ENCODE results near the gene RELB.

DNA sequence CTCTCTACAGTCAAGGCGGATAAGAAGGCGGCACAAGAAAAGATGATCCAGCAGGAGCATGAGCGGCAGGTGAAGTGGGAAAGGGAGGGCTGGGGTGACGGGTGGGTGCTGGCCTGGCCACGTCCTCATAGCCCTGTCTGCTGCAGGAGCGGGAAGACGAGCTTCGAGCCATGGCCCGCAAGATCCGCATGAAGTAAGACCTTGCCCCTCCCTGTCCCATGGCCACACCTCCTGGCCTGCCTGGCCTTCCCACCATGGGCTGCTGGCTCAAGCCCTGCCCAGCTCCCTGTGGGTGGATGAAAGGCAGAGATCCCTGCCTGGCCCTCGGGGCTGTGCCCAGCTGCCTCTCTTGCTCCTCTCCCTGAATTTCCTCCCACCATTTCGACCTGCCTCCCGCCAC lies 67.8 kb downstream of the RELB start:
- TF ChIP-seq TAF1 (IDR thresholded peaks at IDR 0.05; ENCODE audit: borderline replicate concordance, insufficient read depth, low read length): no peak
- TF ChIP-seq POLR2AphosphoS5 (IDR thresholded peaks at IDR 0.05; ENCODE audit: low read depth, low read length): no peak
- TF ChIP-seq, protein P1, sequence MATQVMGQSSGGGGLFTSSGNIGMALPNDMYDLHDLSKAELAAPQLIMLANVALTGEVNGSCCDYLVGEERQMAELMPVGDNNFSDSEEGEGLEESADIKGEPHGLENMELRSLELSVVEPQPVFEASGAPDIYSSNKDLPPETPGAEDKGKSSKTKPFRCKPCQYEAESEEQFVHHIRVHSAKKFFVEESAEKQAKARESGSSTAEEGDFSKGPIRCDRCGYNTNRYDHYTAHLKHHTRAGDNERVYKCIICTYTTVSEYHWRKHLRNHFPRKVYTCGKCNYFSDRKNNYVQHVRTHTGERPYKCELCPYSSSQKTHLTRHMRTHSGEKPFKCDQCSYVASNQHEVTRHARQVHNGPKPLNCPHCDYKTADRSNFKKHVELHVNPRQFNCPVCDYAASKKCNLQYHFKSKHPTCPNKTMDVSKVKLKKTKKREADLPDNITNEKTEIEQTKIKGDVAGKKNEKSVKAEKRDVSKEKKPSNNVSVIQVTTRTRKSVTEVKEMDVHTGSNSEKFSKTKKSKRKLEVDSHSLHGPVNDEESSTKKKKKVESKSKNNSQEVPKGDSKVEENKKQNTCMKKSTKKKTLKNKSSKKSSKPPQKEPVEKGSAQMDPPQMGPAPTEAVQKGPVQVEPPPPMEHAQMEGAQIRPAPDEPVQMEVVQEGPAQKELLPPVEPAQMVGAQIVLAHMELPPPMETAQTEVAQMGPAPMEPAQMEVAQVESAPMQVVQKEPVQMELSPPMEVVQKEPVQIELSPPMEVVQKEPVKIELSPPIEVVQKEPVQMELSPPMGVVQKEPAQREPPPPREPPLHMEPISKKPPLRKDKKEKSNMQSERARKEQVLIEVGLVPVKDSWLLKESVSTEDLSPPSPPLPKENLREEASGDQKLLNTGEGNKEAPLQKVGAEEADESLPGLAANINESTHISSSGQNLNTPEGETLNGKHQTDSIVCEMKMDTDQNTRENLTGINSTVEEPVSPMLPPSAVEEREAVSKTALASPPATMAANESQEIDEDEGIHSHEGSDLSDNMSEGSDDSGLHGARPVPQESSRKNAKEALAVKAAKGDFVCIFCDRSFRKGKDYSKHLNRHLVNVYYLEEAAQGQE (IDR thresholded peaks at IDR 0.05; ENCODE audit: insufficient read depth in 1 of 2, low read depth in 2 of 2, low read length in 2 of 2): no peak

Measured in PFSK-1 (cell line).